HG02840 (cell line): ENCODE measurements around the gene SHKBP1.
"Not testable (repeated sequence)": the region's sequence is repeated elsewhere in the genome, so short reads cannot be mapped to it uniquely, and the experiment has no call there.

Experiments used
- ATAC-seq: cut with Tn5 transposase; IDR thresholded peaks from one replicate; pipeline ENCODE4 v1.9.1; 2021; ENCODE audit warnings: mild to moderate bottlenecking, moderate library complexity, moderate number of reproducible peaks; ENCODE audit not compliant: unreplicated experiment, low FRiP score

SHKBP1 gene

GRCh38 chr19:40584007-40584406, 7.3 kb downstream of the SHKBP1 start:
- ATAC-seq: no peak

- no peak for ATAC-seq
Measured at GRCh38 chr19:40585241-40585981, 8.7 kb downstream of the SHKBP1 start.

GRCh38 chr19:40585982-40586422, 9.3 kb downstream of the SHKBP1 start:
- ATAC-seq: no peak

GRCh38 chr19:40586611-40587010, 9.9 kb downstream of the SHKBP1 start:
- no peak for ATAC-seq

- no peak for ATAC-seq
Measured at GRCh38 chr19:40588110-40588854, 11.6 kb downstream of the SHKBP1 start.

- ATAC-seq: no peak
Measured at GRCh38 chr19:40588926-40589569, 12.4 kb downstream of the SHKBP1 start.

GRCh38 chr19:40589591-40590429, 13.1 kb downstream of the SHKBP1 start:
- ATAC-seq: no peak

- no peak for ATAC-seq
Measured at GRCh38 chr19:40590464-40591265, 14.0 kb downstream of the SHKBP1 start.

- ATAC-seq: not testable (repeated sequence)
Measured at GRCh38 chr19:40591724-40592123, 15.1 kb downstream of the SHKBP1 start.

GRCh38 chr19:40592170-40592569, 15.5 kb downstream of the SHKBP1 start:
- no peak for ATAC-seq

GRCh38 chr19:40594255-40594654, 17.6 kb downstream of the SHKBP1 start:
- no peak for ATAC-seq

- ATAC-seq: no peak
Measured at GRCh38 chr19:40594657-40595091, 18.0 kb downstream of the SHKBP1 start.

GRCh38 chr19:40596608-40597328, 20.1 kb downstream of the SHKBP1 start:
- ATAC-seq: no peak

- no peak for ATAC-seq
Measured at GRCh38 chr19:40597329-40597838, 20.7 kb downstream of the SHKBP1 start.

GRCh38 chr19:40598121-40598917, 21.6 kb downstream of the SHKBP1 start:
- no peak for ATAC-seq

- ATAC-seq: no peak
Measured at GRCh38 chr19:40598918-40599307, 22.2 kb downstream of the SHKBP1 start.

- ATAC-seq: no peak
Measured at GRCh38 chr19:40599331-40599901, 22.7 kb downstream of the SHKBP1 start.
